HCT116 (cell line): ENCODE data around the gene SPAG5. TPM values are rescaled to one million over a fixed set of nuclear protein-coding genes. Genes with fewer than 3 reads are reported as not detected.
A peak's percentile ranks its signal among the peaks of the same experiment; 100 is the strongest.

Experiments used
- ATAC-seq: fragments of 200-7000 bp; cut with Tn5 transposase; 2 replicates; pipeline ENCODE4 v1.9.1; 2020; ENCODE audit warnings: mild to moderate bottlenecking, moderate library complexity
- BruUV-seq: library from RNA; stranded (reverse); fragments of 400-500 nt; replicated peaks from 2 replicates; lab custom pipeline; 2021; lab: Mats Ljungman, UMichigan
- CTCF ChIA-PET: fragments of 300-600 bp; sonication (Branson Sonifier 250); formaldehyde crosslinking; loops from one replicate; lab custom pipeline; 2021; ENCODE audit warnings: antibody characterized with exemption; lab: Charles Lee
- POLR2A ChIA-PET: fragments of 300-600, 350-600 bp; sonication (Branson Sonifier 250); formaldehyde crosslinking; loops from one replicate; lab custom pipeline; 2021; ENCODE audit warnings: antibody characterized with exemption; lab: Charles Lee
- RAD21 ChIA-PET, 2 experiments: fragments of 300-600 bp; sonication (Branson Sonifier 250); formaldehyde crosslinking; loops; one replicate each; lab custom pipeline; 2023; ENCODE audit warnings: low total read pairs in 2 of 2; ENCODE audit not compliant: uncharacterized antibody in 2 of 2, unreplicated experiment in 2 of 2, low non-redundant PET in 1 of 2; lab: Charles Lee
- DNase-seq: peaks from one replicate; pipeline ENCODE4 v3.0.0-alpha.2; 2010; ENCODE audit warnings: low read depth, low spot score
- H2AFZ ChIP-seq: fragments of 200-600 bp; shearing (Covaris generic), sonication (generic); 2 replicates; pipeline ENCODE4 v1.6.1; 2017; ENCODE audit warnings: low read depth, mixed run types, mixed read lengths, antibody characterized with exemption, low read length; ENCODE audit not compliant: poor library complexity, severe bottlenecking
- H3K27ac ChIP-seq: 2 replicates; pipeline ENCODE4 v1.5.1; 2012; ENCODE audit warnings: low read depth, low read length
- H3K27me3 ChIP-seq: fragments of 200-600 bp; sonication (generic); 2 replicates; pipeline ENCODE4 v1.6.1; 2016; ENCODE audit warnings: mixed run types, low read length, mixed read lengths; ENCODE audit not compliant: insufficient read depth
- H3K36me3 ChIP-seq, 2 experiments: fragments of 200-500 bp in 1 of 2; fragments of 200-600 bp in 1 of 2; sonication (Bioruptor generic) in 1 of 2; sonication (generic) in 1 of 2; 2 replicates each; pipeline versions ENCODE4 v1.5.1 to v1.6.1; 2014 to 2016; ENCODE audit warnings: low read length in 2 of 2, inconsistent platforms in 1 of 2, mixed read lengths in 1 of 2, mixed run types in 1 of 2; ENCODE audit not compliant: insufficient read depth in 2 of 2, control insufficient read depth in 1 of 2
- H3K4me1 ChIP-seq, 2 experiments: fragments of 200-600 bp in 1 of 2; sonication (generic) in 1 of 2; 2 replicates each; pipeline versions ENCODE4 v1.5.1 to v1.6.1; 2012 to 2017; ENCODE audit warnings: low read length in 2 of 2, inconsistent platforms in 1 of 2, mild to moderate bottlenecking in 1 of 2, mixed read lengths in 1 of 2, mixed run types in 1 of 2, moderate library complexity in 1 of 2; ENCODE audit not compliant: insufficient read depth in 2 of 2, control insufficient read depth in 1 of 2
- H3K4me2 ChIP-seq: fragments of 200-600 bp; sonication (generic); 2 replicates; pipeline ENCODE4 v1.6.1; 2017; ENCODE audit warnings: mixed run types, low read length, mixed read lengths
- H3K4me3 ChIP-seq, 2 experiments: fragments of 200-600 bp in 1 of 2; sonication (generic) in 1 of 2; replicated peaks in 1 of 2; 2 replicates each; pipeline ENCODE4 v1.5.1; 2011 to 2016; ENCODE audit warnings: low read length in 2 of 2, control low read depth in 1 of 2, low read depth in 1 of 2, mild to moderate bottlenecking in 1 of 2, mixed read lengths in 1 of 2, mixed run types in 1 of 2
- H3K79me2 ChIP-seq: fragments of 200-600 bp; sonication (generic); 2 replicates; pipeline ENCODE4 v1.6.1; 2017; ENCODE audit warnings: mild to moderate bottlenecking, mixed run types, low read length, moderate library complexity, mixed read lengths; ENCODE audit not compliant: insufficient read depth
- H3K9ac ChIP-seq: fragments of 200-600 bp; sonication (generic); 2 replicates; pipeline ENCODE4 v1.6.1; 2016; ENCODE audit warnings: low read length, mixed read lengths
- H3K9me2 ChIP-seq: fragments of 200-600 bp; sonication (generic), shearing (Covaris generic); 2 replicates; pipeline ENCODE4 v1.6.1; 2017; ENCODE audit warnings: mixed run types, mild to moderate bottlenecking, moderate library complexity; ENCODE audit not compliant: insufficient read depth
- H3K9me3 ChIP-seq, 2 experiments: fragments of 200-500 bp in 1 of 2; fragments of 200-600 bp in 1 of 2; sonication (Bioruptor generic) in 1 of 2; sonication (generic) in 1 of 2; 2 replicates each; pipeline ENCODE4 v1.6.1; 2014 to 2017; ENCODE audit warnings: low read length in 2 of 2, mixed read lengths in 2 of 2, inconsistent platforms in 1 of 2, low read depth in 1 of 2, mild to moderate bottlenecking in 1 of 2, mixed run types in 1 of 2, moderate library complexity in 1 of 2; ENCODE audit not compliant: control insufficient read depth in 1 of 2, insufficient read depth in 1 of 2
- H4K20me1 ChIP-seq: fragments of 200-600 bp; sonication (generic), shearing (Covaris generic); 2 replicates; pipeline ENCODE4 v1.6.1; 2017; ENCODE audit warnings: mixed run types, mild to moderate bottlenecking, moderate library complexity; ENCODE audit not compliant: insufficient read depth
- EZH2 ChIP-seq: fragments of 200-600 bp; sonication (generic); IDR thresholded peaks from 2 replicates; pipeline ENCODE4 v1.6.1; 2017; ENCODE audit warnings: antibody characterized with exemption, mixed run types
- EZH2phosphoT487 ChIP-seq: fragments of 200-600 bp; IDR thresholded peaks from 2 replicates; pipeline ENCODE4 v1.6.1; 2018; ENCODE audit warnings: antibody characterized with exemption, borderline replicate concordance
- FOSL1 ChIP-seq: IDR thresholded peaks from 2 replicates; pipeline ENCODE4 v1.6.1; 2012; ENCODE audit warnings: low read depth
- JUND ChIP-seq: IDR thresholded peaks from 2 replicates; pipeline ENCODE4 v1.6.1; 2012
- RAD21 ChIP-seq: IDR thresholded peaks from 2 replicates; pipeline ENCODE4 v1.6.1; 2012; ENCODE audit warnings: low read depth, mild to moderate bottlenecking
- TCF7L2 ChIP-seq: IDR thresholded peaks from 2 replicates; pipeline ENCODE4 v1.7.0; 2011; ENCODE audit warnings: borderline replicate concordance, inconsistent platforms; ENCODE audit not compliant: insufficient read depth, insufficient read length; ENCODE audit errors: extremely low read depth
- intact Hi-C: fragments of 100-400 bp; cut with micrococcal nuclease; formaldehyde crosslinking; loops from 2 replicates; pipeline ENCODE4 v1.10.0; 2022
- total RNA-seq: library from RNA; stranded (reverse); gene quantifications from one replicate; pipeline ENCODE4 v1.2.1, GENCODE V29; 2021; ENCODE audit not compliant: unreplicated experiment
- TF ChIP-seq, protein P1 (sequence below): IDR thresholded peaks from 2 replicates; pipeline ENCODE4 v1.6.1; 2012; ENCODE audit warnings: low read depth
- TF ChIP-seq, protein P2 (sequence below), 3 experiments: fragments of 200-600 bp in 1 of 3; sonication (generic) in 1 of 3; IDR thresholded peaks in 2 of 3; conservative IDR thresholded peaks in 1 of 3; 2 replicates each; pipeline ENCODE4 v1.5.1; 2012 to 2017; ENCODE audit warnings: low read depth in 2 of 3, low read length in 2 of 3, antibody characterized with exemption in 1 of 3, borderline replicate concordance in 1 of 3, control low read depth in 1 of 3, mild to moderate bottlenecking in 1 of 3, mixed read lengths in 1 of 3, mixed run types in 1 of 3, moderate library complexity in 1 of 3; ENCODE audit not compliant: insufficient read depth in 1 of 3
- TF ChIP-seq, protein P3 (sequence below): IDR thresholded peaks from 2 replicates; pipeline ENCODE4 v1.6.1; 2012

The SPAG5 gene
- total RNA-seq, 1 experiment from 2014 or later, result 94.9 TPM

DNA sequence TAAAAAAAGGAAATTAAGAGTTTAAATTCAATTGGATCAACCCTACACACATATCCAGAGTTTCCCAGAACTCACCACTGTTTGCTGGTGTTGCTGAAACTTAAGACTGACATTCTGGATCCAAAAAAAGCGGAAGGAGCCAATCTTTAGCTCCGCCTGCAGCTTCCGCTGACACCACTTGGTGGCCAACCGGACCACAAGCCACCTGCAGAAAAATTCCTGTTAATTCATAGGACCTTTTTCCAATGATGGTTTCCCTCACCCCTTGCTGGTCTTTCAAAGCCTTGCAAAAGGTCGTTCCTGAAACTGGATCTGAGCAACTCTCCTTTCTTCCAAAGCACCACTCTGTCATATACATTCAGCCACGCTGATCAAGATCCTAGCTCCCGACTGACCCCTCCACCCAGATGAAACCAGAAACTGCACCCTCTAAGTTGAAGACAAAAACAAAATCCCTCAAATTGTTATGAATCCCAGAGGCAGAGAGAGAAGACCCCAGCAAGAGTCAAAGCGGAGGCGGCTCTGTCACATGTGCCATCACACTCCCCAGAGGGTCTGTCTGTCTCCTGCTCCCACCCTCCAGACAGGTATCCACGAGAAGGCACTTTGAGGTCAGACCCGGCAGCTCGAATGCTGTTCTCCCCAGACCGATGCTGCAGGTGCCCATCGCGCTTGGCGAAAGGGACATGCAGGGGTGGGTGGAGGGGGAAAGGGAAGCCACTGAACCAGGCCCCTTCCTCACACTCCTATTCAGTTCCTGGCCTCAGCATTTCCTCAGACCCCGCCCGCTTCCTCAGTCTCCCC, 45.4 kb upstream of the SPAG5 start:
- Histone ChIP-seq H3K9me2 (no peaks in the 10 kb centered on the region), H4K20me1 (peaks cover 7% of the 10 kb centered on the region; the same call in 1 of the 2 replicates), H2AFZ (no peak overlapping the region), H3K4me1 (peaks cover 12 to 29% of the 10 kb centered on the region in 2 experiments), H3K4me3 (peak overlapping the region; percentile 77 to 83), H3K4me2 (peak overlapping the region; percentile 90), H3K9me3 (no peaks in the 10 kb centered on the region), H3K9ac (peak overlapping the region; percentile 83), H3K27me3 (no peaks in the 10 kb centered on the region), H3K79me2 (peaks cover 50% of the 10 kb centered on the region), H3K27ac (peak overlapping the region; percentile 74)
- BruUV-seq, result no TSS peak
- DNase-seq, result peak; percentile 31
- intact Hi-C loops, result loop anchor here (10.0 kb wide), 1 partner anchor 261 kb away; the partner anchor contains the start of gene DHRS13
- POLR2A ChIA-PET, result interaction anchor here (1.1 to 3.1 kb wide), 4 partner anchors 17 to 81 kb away, joined by 3 to 19 read pairs (median 8); partner anchors contain the start of genes RPL23A, SDF2 and SUPT6H
- RAD21 ChIA-PET, result no interaction called here
- TF ChIP-seq, protein P1, sequence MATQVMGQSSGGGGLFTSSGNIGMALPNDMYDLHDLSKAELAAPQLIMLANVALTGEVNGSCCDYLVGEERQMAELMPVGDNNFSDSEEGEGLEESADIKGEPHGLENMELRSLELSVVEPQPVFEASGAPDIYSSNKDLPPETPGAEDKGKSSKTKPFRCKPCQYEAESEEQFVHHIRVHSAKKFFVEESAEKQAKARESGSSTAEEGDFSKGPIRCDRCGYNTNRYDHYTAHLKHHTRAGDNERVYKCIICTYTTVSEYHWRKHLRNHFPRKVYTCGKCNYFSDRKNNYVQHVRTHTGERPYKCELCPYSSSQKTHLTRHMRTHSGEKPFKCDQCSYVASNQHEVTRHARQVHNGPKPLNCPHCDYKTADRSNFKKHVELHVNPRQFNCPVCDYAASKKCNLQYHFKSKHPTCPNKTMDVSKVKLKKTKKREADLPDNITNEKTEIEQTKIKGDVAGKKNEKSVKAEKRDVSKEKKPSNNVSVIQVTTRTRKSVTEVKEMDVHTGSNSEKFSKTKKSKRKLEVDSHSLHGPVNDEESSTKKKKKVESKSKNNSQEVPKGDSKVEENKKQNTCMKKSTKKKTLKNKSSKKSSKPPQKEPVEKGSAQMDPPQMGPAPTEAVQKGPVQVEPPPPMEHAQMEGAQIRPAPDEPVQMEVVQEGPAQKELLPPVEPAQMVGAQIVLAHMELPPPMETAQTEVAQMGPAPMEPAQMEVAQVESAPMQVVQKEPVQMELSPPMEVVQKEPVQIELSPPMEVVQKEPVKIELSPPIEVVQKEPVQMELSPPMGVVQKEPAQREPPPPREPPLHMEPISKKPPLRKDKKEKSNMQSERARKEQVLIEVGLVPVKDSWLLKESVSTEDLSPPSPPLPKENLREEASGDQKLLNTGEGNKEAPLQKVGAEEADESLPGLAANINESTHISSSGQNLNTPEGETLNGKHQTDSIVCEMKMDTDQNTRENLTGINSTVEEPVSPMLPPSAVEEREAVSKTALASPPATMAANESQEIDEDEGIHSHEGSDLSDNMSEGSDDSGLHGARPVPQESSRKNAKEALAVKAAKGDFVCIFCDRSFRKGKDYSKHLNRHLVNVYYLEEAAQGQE, result no peak
- TF ChIP-seq JUND (no peak), TCF7L2 (no peak), EZH2 (no peak), FOSL1 (no peak), EZH2phosphoT487 (no peak), RAD21 (no peak)
- TF ChIP-seq, protein P2, sequence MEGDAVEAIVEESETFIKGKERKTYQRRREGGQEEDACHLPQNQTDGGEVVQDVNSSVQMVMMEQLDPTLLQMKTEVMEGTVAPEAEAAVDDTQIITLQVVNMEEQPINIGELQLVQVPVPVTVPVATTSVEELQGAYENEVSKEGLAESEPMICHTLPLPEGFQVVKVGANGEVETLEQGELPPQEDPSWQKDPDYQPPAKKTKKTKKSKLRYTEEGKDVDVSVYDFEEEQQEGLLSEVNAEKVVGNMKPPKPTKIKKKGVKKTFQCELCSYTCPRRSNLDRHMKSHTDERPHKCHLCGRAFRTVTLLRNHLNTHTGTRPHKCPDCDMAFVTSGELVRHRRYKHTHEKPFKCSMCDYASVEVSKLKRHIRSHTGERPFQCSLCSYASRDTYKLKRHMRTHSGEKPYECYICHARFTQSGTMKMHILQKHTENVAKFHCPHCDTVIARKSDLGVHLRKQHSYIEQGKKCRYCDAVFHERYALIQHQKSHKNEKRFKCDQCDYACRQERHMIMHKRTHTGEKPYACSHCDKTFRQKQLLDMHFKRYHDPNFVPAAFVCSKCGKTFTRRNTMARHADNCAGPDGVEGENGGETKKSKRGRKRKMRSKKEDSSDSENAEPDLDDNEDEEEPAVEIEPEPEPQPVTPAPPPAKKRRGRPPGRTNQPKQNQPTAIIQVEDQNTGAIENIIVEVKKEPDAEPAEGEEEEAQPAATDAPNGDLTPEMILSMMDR (IDR thresholded peaks at IDR 0.05 in 2 of 3, conservative IDR thresholded peaks at IDR 0.05 in 1 of 3; ENCODE audit: borderline replicate concordance in 1 of 3, insufficient read depth in 1 of 3, low read depth in 2 of 3, low read length in 2 of 3), result peak in 2 of 3 experiments; percentile 55 to 69; a peak in 4 of 6 replicates
- TF ChIP-seq, protein P3, sequence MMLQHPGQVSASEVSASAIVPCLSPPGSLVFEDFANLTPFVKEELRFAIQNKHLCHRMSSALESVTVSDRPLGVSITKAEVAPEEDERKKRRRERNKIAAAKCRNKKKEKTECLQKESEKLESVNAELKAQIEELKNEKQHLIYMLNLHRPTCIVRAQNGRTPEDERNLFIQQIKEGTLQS, result no peak
- TF ChIP-seq, all 23 proteins: peak for 1
- peak; percentile 21 for ATAC-seq
- peaks cover 38 to 42% of the 10 kb centered on the region in 2 experiments for H3K36me3 ChIP-seq
- CTCF ChIA-PET, result interaction anchor here (0.7 to 1.8 kb wide), 14 partner anchors 9 to 468 kb away, joined by 3 to 10 read pairs (median 3); partner anchors contain the start of genes PHF12, PROCA1, SDF2 and SUPT6H
